Peyer's patch (tissue), 4 donors: ENCODE measurements around the gene TXK.

Experiments used
- POLR2A ChIP-seq, 2 donors: fragments of 450-650 bp; IDR thresholded peaks; one replicate each; pipeline ENCODE4 v1.5.1; 2017; ENCODE audit warnings: antibody characterized with exemption in 2 of 2, mild to moderate bottlenecking in 2 of 2, moderate library complexity in 2 of 2
- TF ChIP-seq, protein P1 (sequence below), 6 experiments: fragments of 450-650 bp in 4 of 6; fragments of 200-600 bp in 2 of 6; sonication (generic) in 1 of 6; IDR thresholded peaks; one replicate each; pipeline ENCODE4 v1.5.1; 2017 to 2019; ENCODE audit warnings: antibody characterized with exemption in 6 of 6, mild to moderate bottlenecking in 3 of 6, moderate library complexity in 1 of 6

DNA sequence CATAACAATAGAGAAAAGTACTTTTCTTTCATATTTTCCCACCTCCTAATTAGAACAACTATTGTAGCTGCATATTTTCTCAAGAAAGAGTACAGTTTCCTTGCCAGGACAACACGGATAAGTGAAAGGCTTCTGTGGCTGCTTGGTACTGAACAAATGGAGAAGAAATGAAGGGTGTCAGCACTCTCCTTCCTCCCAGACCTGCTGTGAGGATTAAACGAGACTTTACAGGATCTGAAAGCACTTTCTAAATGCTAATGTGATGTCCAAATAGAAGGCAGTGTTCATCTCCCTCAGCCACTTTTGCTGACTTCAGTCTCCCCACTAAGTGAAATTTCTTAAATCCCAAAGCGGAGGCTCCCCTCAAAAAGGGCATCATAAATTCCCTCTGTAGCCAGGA is 103.6 kb downstream of the TXK start:
- TF ChIP-seq, protein P1, sequence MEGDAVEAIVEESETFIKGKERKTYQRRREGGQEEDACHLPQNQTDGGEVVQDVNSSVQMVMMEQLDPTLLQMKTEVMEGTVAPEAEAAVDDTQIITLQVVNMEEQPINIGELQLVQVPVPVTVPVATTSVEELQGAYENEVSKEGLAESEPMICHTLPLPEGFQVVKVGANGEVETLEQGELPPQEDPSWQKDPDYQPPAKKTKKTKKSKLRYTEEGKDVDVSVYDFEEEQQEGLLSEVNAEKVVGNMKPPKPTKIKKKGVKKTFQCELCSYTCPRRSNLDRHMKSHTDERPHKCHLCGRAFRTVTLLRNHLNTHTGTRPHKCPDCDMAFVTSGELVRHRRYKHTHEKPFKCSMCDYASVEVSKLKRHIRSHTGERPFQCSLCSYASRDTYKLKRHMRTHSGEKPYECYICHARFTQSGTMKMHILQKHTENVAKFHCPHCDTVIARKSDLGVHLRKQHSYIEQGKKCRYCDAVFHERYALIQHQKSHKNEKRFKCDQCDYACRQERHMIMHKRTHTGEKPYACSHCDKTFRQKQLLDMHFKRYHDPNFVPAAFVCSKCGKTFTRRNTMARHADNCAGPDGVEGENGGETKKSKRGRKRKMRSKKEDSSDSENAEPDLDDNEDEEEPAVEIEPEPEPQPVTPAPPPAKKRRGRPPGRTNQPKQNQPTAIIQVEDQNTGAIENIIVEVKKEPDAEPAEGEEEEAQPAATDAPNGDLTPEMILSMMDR (IDR thresholded peaks at IDR 0.05), result no peak
- no peak for TF ChIP-seq POLR2A (IDR thresholded peaks at IDR 0.05)
